Spleen (tissue), 7 donors: ENCODE results near the gene KCTD8.

Experiments
- CTCF ChIP-seq, 11 experiments: fragments of 200-600 bp in 7 of 11; fragments of 450-650 bp in 4 of 11; sonication (generic) in 4 of 11; IDR thresholded peaks in 8 of 11; conservative IDR thresholded peaks in 3 of 11; 1 replicate in 7 of 11; 2 replicates in 4 of 11; pipeline versions ENCODE4 v1.4.0 to v1.8.0; 2016 to 2021; ENCODE audit warnings: antibody characterized with exemption in 11 of 11, inconsistent platforms in 4 of 11, mild to moderate bottlenecking in 1 of 11
- POLR2A ChIP-seq, 3 donors: fragments of 450-650 bp; IDR thresholded peaks; one replicate each; pipeline ENCODE4 v1.5.1; 2017; ENCODE audit warnings: antibody characterized with exemption in 3 of 3, mild to moderate bottlenecking in 1 of 3
- POLR2AphosphoS5 ChIP-seq, 3 donors: sonication (generic); formaldehyde crosslinking; IDR thresholded peaks; one replicate each; pipeline ENCODE4 v1.5.1; 2017; ENCODE audit warnings: antibody characterized with exemption in 3 of 3
- donor health status: DM: no; HTN: no; CAD: no; lungs with moderate emphysema.
- donor health status: DM: no; HTN: no; CAD: no.
- donor health status: DM: no; HTN: no; CAD: no.

- TF ChIP-seq CTCF (IDR thresholded peaks at IDR 0.05 in 8 of 11, conservative IDR thresholded peaks at IDR 0.05 in 3 of 11) (no peak), POLR2AphosphoS5 (IDR thresholded peaks at IDR 0.05) (no peak), POLR2A (IDR thresholded peaks at IDR 0.05) (no peak)
Measured at GRCh38 chr4:44256414-44256813, 192.2 kb downstream of the KCTD8 start.
